GM19240 (cell line): ENCODE data around the gene UBE2E3.
"Not testable (repeated sequence)": the region's sequence is repeated elsewhere in the genome, so short reads cannot be mapped to it uniquely, and the experiment has no call there.

ENCODE experiments used
- DNase-seq: peaks from one replicate; pipeline ENCODE4 v3.0.0; 2011; ENCODE audit warnings: low spot score; ENCODE audit not compliant: insufficient read length

Gene UBE2E3

DNA sequence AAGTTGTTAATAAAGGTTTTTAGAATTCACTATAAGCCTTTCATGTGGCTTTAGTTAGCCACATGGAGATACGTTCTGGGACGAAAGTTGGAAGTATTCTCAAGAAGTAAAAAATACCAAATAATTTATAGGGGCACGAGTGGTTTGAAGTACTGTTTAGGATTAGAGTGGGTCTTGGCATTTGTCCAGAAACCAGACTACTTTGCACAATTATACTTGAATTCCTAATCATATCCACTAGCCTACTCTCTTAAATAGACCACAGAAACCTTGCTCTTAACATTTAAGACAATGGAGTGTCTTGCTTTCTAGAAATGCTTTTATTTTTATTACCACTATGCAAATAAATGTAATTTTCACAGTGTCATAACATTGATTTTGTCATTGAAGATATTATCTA is 44.6 kb downstream of the UBE2E3 start:
- no peak for DNase-seq

DNA sequence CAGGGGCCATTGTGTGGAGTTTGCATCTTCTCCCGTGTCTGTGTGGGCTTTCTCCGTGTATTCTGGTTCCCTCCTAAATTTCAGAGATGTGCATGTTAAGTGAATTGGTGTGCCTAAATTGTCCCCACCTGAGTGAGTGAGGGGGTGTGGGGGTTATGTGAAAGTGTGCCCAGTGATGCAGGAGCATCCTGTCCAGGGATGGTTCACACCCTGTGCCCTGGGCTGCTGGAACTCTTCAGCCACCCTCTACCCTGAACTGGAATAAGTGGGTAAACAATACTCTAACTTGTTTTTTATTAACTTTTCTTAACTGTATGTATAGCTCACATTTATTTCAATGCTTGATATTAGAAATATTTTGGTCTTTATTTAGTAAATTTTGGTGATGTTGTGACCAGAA is 56.0 kb downstream of the UBE2E3 start:
- no peak for DNase-seq

DNA sequence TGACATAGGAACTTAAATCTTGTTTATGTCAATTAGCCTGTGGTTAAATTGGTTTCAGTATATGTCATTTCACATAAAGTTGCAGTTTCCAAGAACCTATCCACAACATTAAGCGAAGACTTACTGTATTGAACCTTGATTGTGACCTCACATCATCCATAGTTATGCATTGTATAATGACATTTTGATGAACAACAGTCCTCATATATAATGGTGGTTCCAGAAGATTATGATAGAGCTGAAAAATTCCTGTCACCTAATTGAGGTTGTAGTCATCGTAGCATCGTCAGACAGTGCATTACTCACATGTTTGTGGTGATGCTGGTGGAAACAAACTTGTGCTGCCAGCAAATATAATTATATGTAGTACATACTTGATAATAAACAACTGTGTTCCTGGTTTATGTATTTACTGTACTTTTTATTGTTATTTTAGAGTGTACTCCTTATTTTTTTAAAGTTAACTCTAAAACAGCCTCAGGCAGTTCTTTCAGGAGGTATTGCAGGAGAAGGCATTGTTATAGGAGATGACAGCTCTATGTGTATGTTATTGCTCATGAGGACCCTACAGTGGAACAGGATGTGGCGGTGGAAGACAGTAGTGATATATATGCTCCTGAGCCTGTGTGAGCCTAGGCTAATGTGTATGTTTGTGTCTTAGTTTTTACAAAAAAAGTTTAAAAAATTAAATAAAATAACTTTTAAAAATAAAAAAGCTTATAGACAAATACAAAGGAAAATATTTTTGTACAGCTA is 56.6 kb downstream of the UBE2E3 start:
- no peak for DNase-seq

DNA sequence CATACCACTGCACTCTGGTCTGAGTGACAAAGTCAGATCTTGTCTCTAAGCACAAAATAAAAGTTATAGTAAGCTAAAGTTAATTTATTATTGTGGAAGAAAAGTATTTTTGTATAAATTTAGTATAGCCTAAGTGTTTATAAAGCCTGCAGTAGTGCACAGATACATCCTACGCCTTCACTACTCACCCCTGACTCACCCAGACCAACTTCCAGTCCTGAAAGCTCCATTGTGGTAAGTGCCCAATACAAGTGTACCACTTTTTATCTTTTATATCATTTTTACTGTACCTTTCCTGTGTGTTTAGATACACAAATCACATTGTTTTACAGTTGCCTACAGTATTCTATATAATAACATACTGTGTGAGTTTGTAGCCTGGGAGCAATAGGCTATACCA is 57.5 kb downstream of the UBE2E3 start:
- no peak for DNase-seq

DNA sequence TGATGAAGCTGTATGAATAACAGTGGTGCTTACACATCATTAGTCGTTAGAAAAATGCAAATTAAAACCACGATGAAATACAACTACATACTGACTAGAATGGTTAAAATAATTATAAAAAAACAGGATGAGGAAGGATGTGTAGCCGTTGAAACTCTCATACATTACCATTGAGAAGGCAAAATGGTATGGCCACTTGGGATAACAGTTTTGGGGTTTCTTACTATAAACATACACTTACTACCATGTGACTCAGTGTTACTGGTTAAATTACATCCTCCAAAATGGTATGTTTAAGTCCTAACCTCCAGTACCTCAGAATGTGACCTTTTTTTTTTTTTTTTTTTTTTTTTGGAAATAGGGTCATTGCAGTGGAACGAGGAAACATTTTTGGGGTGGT is 58.4 kb downstream of the UBE2E3 start:
- DNase-seq, result no peak

DNA sequence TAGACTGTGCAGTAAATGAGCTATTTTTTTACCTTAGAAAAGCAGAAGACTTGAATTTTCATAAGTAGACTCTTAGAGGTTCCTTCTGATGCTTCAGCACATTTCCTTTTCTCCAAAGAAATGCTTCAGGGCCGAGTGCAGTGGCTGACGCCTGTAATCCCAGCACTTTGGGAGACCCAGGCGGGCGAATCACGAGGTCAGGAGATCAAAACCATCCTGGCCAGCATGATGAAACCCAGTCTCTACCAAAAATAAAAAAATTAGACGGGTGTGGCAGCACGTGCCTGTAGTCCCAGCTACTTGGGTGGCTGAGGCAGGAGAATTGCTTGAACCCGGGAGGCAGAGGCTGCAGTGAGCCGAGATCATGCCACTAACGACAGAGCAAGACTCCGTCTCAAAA is 60.4 kb downstream of the UBE2E3 start:
- DNase-seq, result not testable (repeated sequence)

DNA sequence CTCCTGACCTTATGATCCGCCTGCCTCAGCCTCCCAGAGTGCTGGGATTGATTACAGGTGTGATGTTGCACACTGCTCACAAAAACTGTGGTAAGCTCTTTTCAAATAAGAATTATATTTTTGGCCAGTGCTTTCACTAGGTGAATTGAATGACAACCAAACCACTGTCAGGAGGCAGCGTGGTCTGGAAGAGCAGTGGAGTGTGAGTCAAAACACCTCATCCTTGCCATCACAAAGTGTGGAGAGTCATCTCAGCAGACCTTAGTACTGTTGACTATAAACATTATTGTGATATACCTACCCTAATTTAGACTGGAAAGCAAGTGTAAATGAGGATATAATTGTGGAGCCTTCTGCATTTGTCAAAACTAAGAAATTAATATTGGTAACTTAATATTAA is 61.3 kb downstream of the UBE2E3 start:
- no peak for DNase-seq

DNA sequence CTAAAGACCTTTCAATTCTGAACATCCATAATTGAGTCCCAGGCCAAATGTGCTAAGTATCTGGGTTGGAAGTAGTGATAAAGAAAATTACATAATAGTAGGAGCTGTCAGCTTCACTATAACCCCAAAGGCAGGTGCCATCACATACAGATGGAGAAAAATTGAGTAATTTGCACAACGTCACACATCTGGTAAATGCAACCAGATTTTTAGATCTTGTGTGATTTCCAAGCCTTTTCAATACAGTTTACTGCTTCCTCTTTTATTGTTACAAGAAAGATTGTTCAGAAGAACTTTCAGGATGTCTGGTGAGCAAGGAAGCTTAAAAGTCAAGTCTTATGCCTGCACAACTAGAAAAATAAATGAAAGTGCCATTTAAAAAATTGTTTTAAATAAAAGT is 62.3 kb downstream of the UBE2E3 start:
- no peak for DNase-seq

DNA sequence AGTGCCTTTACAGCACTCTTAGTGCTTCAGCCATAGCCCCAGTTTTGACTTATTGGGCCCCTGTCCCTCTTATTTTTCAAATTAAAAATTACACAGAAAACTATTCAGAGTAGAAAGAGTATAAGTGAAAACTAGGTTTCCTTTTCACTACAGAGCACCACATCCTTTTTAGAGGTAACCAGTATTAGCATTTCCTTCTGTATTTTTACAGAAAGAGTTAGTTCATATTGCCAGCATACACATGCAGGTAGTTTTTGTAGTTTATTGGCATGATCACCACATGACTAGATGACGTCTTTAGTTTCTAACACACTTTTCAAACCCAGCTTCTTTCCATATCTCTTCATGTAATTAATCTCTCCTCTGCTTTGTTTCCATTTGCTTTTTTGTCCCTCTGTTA is 66.4 kb downstream of the UBE2E3 start:
- DNase-seq, result no peak

DNA sequence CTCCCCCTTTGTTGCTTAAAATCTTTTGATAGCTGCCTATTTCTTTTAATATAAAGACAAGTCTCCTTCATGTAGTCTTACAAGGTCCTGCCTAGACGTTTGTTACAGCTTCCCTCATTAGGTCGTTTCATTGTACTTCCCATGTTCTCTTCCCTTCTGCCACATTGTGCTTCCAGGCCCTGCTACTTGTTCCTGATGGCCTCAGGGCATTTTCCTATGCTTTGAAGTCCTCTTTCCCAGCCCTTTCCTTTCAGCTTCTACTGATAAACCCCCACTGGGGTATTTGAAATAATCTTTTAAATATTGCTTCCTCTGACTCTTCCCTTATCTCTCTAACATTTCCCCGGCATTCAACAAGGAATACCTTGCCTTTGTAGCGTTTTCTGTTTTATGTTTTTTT is 67.4 kb downstream of the UBE2E3 start:
- DNase-seq, result no peak

DNA sequence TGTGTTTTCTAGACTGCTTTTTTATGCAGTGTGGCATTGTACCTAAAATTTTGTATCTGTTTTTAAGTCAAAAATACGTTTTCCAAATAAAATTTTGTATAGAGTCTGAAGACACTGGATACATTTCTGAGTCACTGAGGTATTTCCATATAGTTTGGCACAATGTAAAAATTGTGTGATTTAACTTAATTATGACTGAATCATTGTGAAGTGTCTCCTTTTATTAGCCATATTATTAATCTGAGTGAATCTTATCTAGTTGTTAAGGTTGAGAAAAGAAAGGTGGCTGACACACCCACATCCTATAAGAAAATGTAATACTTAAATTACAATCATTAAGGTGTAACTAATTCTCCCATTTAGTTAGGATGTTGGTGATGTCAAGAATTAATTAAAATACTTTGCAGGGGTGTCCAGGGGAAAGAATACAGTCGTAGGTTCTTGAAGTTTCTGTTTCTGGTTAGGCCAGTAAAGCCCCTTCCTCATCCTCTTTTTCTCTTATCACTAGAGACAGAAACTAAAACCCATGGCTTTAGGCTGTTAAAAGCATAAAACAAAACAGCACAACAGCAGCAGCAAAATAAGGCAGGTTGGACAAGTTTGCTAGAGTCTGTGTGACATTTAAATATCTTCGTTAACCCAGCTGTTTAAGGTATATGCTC is 71.6 kb downstream of the UBE2E3 start:
- no peak for DNase-seq

DNA sequence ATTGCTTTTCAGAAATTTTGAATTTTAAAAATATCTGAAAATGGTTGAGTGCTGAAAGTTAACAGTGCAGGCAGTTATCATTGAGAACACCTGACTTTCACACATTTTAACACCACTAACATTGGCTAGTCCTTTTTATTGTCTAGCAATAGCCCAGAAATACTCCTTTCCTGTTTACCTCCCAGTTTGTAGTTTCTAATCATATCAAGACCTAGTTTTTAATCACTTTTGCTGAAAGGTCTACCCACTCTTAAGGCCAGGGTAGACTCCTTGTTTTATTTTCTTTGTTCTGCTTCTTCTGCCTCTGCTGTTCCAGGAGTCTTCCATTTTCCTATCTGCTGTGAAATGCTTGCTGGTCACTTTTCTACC is 72.1 kb downstream of the UBE2E3 start:
- no peak for DNase-seq

DNA sequence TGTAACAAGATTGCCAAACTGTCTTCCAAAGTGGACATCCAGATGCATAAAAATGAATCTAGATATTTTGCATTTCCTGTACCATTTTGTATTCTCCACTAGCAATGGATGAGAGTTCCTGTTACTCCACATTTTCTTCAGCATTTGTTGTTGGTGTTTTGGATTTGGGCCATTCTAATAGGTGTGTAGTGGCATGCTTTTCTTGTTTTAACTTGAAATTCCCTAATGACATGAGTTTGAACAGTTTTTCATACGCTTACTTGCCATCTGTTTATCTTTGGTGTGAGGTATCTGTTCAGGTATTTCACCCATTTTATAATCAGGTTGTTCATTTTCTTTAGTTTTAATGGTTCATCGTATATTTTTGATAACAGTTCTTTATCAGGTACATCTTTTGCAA is 73.9 kb downstream of the UBE2E3 start:
- DNase-seq, result no peak

DNA sequence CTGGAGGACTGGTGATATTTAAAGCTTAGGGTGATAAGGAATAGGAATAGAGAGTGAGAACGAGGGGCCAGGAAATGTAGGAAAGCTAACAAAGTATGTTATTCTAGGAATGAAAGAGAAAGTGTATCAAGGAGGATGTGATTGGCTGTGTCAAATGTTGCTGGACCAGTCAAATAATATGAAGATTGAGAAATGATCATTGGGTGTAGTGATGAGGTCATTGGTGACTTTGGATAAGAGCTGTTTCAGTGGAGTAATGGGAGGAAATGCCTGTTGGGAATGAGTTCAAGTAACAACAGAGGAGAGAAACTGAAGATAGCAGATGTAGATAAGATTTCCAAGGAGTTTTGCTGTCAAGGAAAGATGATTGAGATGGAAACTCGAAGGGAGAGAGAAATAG is 74.4 kb downstream of the UBE2E3 start:
- no peak for DNase-seq

DNA sequence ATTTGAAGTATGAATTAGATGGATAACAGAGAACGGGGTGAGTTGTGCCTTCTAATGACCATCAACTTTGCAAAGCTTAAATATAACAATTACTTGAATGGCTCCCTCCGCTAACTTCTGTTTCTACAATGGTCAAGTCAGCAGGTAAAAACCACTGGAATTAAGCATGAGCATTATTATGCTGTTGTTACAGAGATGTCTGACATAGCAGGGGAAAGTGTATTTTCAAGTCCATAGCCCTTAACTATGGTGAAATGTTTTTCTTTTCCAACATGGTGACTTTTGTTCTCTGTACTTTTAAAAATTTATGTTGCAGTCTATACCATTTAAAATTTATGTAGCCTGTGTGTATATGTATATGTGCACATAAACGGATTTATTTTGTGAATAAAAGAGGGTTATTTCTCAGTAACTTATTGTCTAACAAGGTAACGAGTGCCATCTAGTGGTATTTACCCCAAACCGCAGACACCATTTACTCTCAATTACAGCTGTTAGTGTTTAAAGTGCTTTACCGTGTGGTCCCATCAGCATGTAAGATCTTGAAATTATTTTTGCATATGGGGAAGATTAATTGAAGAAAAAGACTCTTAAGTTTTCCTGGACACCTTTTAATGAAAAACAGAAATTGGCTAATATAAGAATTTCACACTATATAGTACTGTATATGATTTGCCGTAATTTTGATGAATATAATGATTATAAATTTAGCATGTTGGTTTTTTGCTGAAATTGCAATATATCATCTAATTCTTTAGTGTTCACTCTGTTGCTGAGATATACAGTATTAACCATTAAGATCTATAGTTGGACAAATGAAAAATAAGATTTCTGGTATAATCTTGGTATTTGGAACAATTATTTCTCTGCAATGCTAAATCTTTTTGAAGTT is 78.2 kb downstream of the UBE2E3 start:
- DNase-seq, result no peak

DNA sequence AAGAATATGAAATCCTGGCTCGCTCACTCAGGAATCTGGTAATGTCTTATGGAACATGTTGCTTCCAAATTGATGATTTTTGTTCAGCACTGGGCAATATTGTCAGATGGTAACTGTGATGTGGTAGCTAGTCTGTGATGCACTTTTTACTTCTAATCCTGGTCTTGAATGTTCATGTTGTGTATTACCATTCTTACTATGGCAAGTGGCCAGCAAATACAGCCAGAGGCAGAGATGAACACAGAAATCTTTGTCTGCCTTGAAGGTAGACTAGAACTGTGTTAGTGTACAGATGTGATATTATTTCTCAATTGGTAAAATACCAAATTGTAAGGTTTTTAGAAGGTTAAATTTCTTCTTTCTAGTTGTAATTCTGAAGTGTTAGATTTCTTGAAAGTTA is 83.3 kb downstream of the UBE2E3 start:
- DNase-seq, result no peak

DNA sequence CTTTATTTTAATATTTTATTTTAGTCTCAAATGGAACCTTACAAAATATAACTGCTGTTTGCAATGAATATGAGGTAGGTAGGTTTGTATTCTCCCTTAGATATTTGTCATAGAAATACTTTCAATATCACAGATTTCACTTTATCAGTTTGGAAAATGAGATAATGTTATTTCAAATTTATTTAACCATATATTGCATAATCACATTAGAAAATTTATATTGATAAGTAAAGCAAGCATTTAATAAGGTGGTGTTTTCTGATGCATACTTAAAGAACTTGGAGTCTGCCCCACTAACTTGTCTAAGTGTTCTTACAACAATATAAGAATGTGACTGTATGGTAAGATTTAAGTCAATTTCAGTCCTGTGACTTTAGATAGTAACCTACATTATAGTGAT is 85.1 kb downstream of the UBE2E3 start:
- DNase-seq, result no peak

DNA sequence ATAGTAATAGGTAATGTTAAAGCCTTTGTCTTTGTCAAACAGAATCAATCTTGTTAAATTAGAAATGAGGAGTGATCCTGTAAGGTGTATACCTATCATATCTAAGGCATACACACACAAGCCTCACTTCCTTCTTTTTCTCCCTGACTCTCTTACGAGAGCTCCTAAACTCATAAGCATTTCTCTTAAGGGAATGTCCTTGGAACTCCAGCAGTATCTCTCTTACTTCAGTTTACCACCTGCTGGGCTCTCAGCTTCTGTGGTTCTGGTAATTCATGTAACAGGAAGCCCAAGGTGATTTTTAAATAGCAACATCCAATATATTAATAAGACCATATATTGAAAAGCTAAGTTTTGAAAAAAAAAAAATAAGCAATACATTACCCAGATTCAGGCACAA is 85.9 kb downstream of the UBE2E3 start:
- no peak for DNase-seq

DNA sequence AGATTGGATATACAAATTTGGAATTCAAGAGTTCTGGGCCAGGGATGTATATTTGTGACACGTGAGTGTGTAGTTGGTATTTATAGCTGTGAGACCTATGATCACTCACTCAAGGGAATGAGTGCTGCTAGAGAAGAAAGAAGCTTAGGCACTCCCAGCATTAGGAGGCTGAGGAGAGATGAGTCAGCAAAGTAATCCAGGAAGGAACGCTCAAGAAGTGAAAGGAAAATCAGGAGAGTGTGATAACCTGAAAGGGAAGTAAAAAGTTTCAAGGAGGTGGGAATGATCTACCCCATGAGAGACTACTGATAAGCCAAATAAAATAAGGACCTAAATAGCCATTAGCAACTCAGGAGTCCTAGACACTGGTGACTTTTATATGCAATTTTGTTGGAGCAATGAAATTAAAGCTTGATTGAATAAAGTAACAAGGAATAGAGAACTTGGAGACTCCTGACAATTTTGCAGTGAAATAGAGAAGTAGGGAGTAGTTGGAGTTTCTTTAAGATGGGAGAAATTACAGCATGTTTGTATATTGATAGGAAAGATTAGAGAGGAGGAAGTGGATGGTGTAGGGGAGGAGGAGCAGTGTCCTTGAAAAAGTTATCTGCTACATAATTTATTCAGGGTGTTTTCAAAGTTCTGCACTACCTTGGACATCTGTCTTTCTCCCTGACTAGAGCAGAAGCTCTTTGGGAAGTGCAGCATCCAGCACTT is 89.9 kb downstream of the UBE2E3 start:
- DNase-seq, result no peak

DNA sequence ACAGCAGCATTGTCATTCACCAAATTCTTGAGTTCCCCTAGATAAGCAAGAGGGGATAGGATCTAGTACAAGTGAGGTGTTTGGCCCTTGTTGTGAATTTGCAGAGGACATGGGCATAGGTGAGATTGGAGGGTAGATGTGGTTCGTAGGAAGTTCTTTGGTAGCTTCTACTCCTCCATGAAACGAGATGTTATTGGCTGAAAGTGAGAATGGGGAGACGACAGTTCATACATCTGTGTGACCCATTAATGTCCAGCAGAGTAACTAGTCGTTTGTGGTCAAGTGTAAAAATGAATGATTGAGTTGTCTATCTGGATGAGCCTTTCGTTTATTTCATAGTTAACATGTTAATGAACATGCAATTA is 90.4 kb downstream of the UBE2E3 start:
- DNase-seq, result no peak

DNA sequence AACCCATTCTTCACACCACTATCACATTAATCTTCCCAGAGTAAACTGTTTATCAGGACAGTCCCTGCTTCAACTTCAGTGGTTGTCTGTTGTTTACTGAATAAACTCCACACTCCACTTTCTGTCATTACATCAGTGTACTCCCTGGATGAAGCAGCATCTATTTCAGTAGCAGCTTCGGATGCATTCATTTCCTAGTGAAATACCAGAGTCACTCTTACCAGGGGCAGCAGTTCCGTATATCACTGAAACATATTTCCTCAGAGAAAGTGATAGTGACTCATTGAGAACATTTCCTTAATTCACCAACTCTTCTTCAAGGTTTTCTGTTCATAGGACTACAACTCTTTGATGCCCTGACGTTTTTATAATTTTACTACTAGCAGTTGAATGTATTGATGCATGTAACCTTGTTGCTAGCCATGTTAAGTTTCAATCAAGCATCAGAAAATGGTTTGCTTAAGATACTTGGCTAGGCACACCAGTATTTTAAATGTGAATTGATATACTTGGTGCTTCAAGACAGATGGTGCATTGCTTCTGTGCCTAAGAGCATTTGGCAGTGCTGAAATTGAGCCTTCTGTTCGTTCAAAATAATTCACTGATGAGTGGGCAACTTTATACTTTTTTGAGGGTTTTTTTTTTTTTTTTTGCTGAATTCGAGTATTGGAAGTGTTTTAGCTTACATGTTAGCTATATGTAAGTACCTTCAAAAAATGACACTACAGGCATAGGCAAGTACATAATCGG is 92.3 kb downstream of the UBE2E3 start:
- DNase-seq, result no peak
